Loucy (cell line): ENCODE results near the gene PRICKLE2.

Source experiments
- CTCF ChIP-seq: fragments of 200-600 bp; sonication (generic); conservative IDR thresholded peaks from 2 replicates; pipeline ENCODE4 v1.5.1; 2014; ENCODE audit warnings: mild to moderate bottlenecking, antibody characterized with exemption, low read length
- EZH2phosphoT487 ChIP-seq: fragments of 200-600 bp; IDR thresholded peaks from 2 replicates; pipeline ENCODE4 v1.6.1; 2018; ENCODE audit warnings: antibody characterized with exemption, mild to moderate bottlenecking, moderate library complexity, borderline replicate concordance

DNA sequence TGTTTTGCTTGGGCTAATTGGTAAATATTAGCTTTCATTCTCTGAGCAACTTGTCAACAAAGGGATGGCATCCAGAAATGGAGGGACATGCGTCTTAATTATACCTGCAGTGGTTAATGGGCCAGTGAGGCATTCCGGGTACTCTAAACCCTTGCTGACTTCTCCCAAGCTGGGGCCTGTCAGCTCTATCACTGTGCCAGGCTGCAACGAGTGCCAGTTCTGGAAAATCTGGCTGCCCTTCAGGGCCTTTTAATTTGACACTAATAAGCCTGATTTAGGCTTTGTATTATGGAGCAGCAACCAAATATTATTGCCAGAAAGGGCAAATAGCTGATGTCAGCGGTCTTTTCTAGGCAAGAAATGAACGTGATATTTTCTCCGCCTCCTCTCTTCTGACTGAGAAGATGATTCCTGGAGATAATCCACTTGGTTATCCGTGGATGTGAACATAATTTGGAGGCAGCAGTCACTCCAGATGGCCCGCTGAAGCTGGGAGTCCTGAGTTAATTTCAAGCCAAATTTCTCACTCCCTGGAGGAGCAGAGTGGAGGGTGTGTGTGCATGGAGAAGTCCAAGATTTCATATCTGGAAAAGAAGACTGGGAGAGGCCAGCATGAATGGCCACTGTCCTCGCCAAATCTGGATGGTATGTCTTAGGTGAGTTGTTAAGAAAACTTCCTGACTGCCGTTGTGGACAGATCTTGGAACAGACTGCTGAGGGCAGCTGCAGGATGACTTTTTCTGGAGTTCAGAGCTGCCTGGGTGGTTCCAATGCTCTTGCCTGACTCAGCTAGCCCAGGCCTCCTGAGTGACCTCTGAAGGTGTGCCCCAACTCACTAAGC is 157.5 kb downstream of the PRICKLE2 start:
- TF ChIP-seq CTCF (no peak), EZH2phosphoT487 (no peak)
